ENCODE results near the gene CPAMD8. TPM values are rescaled to one million over a fixed set of nuclear protein-coding genes. Genes with fewer than 3 reads are reported as not detected.

CPAMD8 gene
- total and polyA plus RNA-seq, 9 of the 15 experiments (the other 6 are each of a cell fraction or from before 2014, with no cell fraction given) = 0.20 to 2.1 (median 1.3) TPM

- 0% methylated on average over 1 of the region's 1 CpG for WGBS (ENCODE audit: insufficient coverage, low coverage, missing lambda C conversion rate)
- H3K36me3 ChIP-seq (ENCODE audit: control insufficient read depth, insufficient read depth, low read length) = no peaks in the 10 kb centered on the region
- no peak overlapping the region for H3K4me2 ChIP-seq (ENCODE audit: insufficient read depth, low read length)
- H2AFZ ChIP-seq (ENCODE audit: low read depth, low read length) = no peak overlapping the region
- no peaks in the 10 kb centered on the region; the same call in 1 of the 2 replicates for H4K20me1 ChIP-seq (replicated peaks; ENCODE audit: control insufficient read depth, insufficient read depth, low read length)
- no peak for FAIRE-seq
- no peak overlapping the region for H3K27ac ChIP-seq (ENCODE audit: extremely low read depth, low read depth, low read length)
- in situ Hi-C loops (cut with MboI) (no loop called here), intact Hi-C loops (cut with micrococcal nuclease) (no loop called here)
- H3K9me1 ChIP-seq (ENCODE audit: control insufficient read depth, insufficient read depth, low read length) = peaks cover 2% of the 10 kb centered on the region
- no peak overlapping the region for H3K9ac ChIP-seq (ENCODE audit: insufficient read depth in 1 of 2, low read depth in 2 of 2, low read length in 2 of 2)
- 0 out of 2 replicates have a peak, but pooled peaks have one; percentile 15 for TF ChIP-seq EGR1 (conservative IDR thresholded peaks at IDR 0.05)
- no peak for TF ChIP-seq NCOA2 (IDR thresholded peaks at IDR 0.05; ENCODE audit: partially characterized antibody in 2 of 2)
- TF ChIP-seq EHMT2 (IDR thresholded peaks at IDR 0.05) = peak; percentile 49; the same call in 1 of the 2 replicates
- TF ChIP-seq POU5F1 (IDR thresholded peaks at IDR 0.05; ENCODE audit: borderline replicate concordance, low read depth, low read length, partially characterized antibody) = no peak
- TF ChIP-seq, protein P1, sequence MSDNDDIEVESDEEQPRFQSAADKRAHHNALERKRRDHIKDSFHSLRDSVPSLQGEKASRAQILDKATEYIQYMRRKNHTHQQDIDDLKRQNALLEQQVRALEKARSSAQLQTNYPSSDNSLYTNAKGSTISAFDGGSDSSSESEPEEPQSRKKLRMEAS (CRISPR knock-in tag; IDR thresholded peaks at IDR 0.05) = no peak
- peaks cover 0 to 13% of the 10 kb centered on the region in 2 experiments; a peak in 3 of 5 replicates for H3K27me3 ChIP-seq (ENCODE audit: control insufficient read depth in 2 of 2, insufficient read depth in 2 of 2, low read length in 2 of 2)
- ATAC-seq = no peak
- no TSS peak for BruUV-seq (replicated peaks)
- no peak overlapping the region for H3K4me3 ChIP-seq
- ChIA-PET POLR2A (no interaction called here), CTCF (ENCODE audit: low intra/inter-chr PET ratio) (no interaction called here)
- no peak for DNase-seq (ENCODE audit: extremely low read depth in 1 of 4, low spot score in 3 of 4)
- no peaks in the 10 kb centered on the region for H3K79me2 ChIP-seq (ENCODE audit: control insufficient read depth, insufficient read depth, low read length)
- no peaks in the 10 kb centered on the region for H3K9me3 ChIP-seq (replicated peaks; ENCODE audit: control insufficient read depth, insufficient read depth, low read depth, low read length)
- no peaks in the 10 kb centered on the region for H3K4me1 ChIP-seq (replicated peaks in 1 of 2; ENCODE audit: control insufficient read depth in 2 of 2, insufficient read depth in 2 of 2, low read length in 2 of 2)
Observed at GRCh38 chr19:16978839-16979802, 47.5 kb downstream of the CPAMD8 start.
